Measurements from ENCODE around the gene ATP1B2.
"Not testable (repeated sequence)": the region's sequence is repeated elsewhere in the genome, so short reads cannot be mapped to it uniquely, and the experiment has no call there.

ATP1B2 gene

DNA sequence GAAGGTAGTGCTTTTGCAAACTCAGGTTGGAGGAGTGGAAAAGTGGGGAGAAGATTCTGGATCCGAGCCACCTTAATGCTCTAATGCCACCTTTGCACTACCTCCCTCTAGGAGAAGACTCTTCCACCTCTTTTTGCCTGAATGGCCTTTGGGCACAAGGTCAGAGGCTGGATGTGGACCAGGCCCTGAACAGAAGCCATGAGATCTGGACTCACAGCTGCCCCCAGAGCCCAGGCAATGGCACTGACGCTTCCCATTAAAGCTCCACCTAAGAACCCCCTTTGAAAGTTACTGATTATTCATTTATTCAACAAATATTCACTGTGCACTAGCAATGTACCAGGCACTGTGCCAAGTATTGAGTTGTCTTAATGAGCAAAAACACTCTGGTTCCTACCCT, 17.6 kb upstream of the ATP1B2 start:
- Histone ChIP-seq H3K27me3 (ENCODE audit: control insufficient read depth in 1 of 2, insufficient read depth in 2 of 2, low read length in 2 of 2) (no peaks in the 10 kb centered on the region), H3K9me3 (ENCODE audit: control insufficient read depth in 1 of 2, low read length in 2 of 2) (no peaks in the 10 kb centered on the region), H3K4me3 (ENCODE audit: low read depth in 1 of 2, low read length in 2 of 2) (no peak overlapping the region), H3K27ac (ENCODE audit: low read depth, low read length) (no peak overlapping the region), H3K9ac (ENCODE audit: low read depth in 1 of 2, low read length in 2 of 2) (no peak overlapping the region), H3K4me1 (ENCODE audit: control insufficient read depth in 1 of 2, insufficient read depth in 2 of 2, low read length in 2 of 2) (peaks cover 19 to 23% of the 10 kb centered on the region in 2 donors), H3K36me3 (ENCODE audit: control insufficient read depth in 1 of 2, insufficient read depth in 2 of 2, low read length in 2 of 2) (no peaks in the 10 kb centered on the region)

DNA sequence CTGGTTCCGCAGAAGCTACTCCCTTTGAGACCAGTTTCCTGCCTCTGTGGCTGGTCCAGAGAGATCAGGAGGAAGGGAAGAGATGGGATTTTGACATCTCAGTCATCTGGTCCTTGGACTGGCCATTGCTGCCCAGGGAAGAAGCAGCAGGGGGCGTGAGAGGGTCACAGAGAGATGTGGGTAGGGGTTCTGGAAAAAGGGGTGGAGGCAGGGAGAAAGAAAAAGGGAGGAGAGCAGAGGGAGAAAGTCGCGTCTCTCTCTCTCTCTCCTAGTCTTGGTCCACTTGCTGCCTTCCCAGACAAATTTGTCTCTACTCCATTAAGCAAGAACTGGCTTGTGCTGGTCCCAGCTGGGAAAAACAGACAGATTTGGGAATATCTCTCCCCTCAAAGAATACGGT, 16.3 kb upstream of the ATP1B2 start:
- Histone ChIP-seq H3K9ac (ENCODE audit: low read depth in 1 of 2, low read length in 2 of 2) (no peak overlapping the region), H3K36me3 (ENCODE audit: control insufficient read depth in 1 of 2, insufficient read depth in 2 of 2, low read length in 2 of 2) (no peaks in the 10 kb centered on the region), H3K9me3 (ENCODE audit: control insufficient read depth in 1 of 2, low read length in 2 of 2) (no peaks in the 10 kb centered on the region), H3K27me3 (ENCODE audit: control insufficient read depth in 1 of 2, insufficient read depth in 2 of 2, low read length in 2 of 2) (no peaks in the 10 kb centered on the region), H3K27ac (ENCODE audit: low read depth, low read length) (no peak overlapping the region), H3K4me3 (ENCODE audit: low read depth in 1 of 2, low read length in 2 of 2) (no peak overlapping the region), H3K4me1 (ENCODE audit: control insufficient read depth in 1 of 2, insufficient read depth in 2 of 2, low read length in 2 of 2) (peaks cover 19 to 23% of the 10 kb centered on the region in 2 donors)

DNA sequence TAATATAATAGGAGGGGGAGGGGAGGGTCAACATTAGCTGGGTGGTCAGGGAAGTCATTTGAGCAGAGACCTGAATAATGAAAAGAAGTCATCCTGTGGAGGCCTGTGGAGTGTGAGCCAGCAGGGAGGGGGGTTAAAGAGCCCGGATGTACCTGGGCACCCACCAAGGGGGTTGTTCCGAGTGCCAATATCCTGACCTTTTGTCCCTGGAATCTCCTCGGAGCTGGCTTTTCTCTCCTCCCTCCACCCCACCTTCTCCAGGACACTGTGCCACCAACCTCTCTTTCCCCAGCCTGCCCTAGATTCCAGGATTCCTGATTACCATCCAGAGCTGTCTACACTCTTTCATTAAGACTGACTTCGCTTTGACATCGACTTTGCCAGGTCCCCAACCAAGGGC, 14.6 kb upstream of the ATP1B2 start:
- Histone ChIP-seq H3K4me3 (ENCODE audit: low read depth in 1 of 2, low read length in 2 of 2) (no peak overlapping the region), H3K27ac (ENCODE audit: low read depth, low read length) (no peak overlapping the region), H3K9ac (ENCODE audit: low read depth in 1 of 2, low read length in 2 of 2) (no peak overlapping the region), H3K36me3 (ENCODE audit: control insufficient read depth in 1 of 2, insufficient read depth in 2 of 2, low read length in 2 of 2) (no peaks in the 10 kb centered on the region), H3K27me3 (ENCODE audit: control insufficient read depth in 1 of 2, insufficient read depth in 2 of 2, low read length in 2 of 2) (no peaks in the 10 kb centered on the region), H3K9me3 (ENCODE audit: control insufficient read depth in 1 of 2, low read length in 2 of 2) (no peaks in the 10 kb centered on the region), H3K4me1 (ENCODE audit: control insufficient read depth in 1 of 2, insufficient read depth in 2 of 2, low read length in 2 of 2) (peaks cover 7 to 14% of the 10 kb centered on the region in 2 donors)

DNA sequence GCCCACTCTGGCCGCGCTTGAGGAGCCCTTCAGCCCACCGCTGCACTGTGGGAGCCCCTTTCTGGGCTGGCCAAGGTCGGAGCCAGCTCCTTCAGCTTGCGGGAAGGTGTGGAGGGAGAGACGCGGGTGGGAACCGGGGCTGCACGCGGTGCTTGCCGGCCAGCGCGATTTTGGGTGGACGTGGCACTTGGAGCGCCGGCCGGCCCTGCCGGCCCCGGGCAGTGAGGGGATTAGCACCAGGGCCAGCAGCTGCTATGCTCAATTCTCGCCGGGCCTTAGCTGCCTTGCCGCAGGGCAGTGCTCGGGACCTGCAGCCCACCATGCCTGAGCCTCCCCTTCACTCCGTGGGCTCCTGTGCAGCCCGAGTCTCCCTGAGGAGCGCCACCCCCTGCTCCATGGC, 9.9 kb upstream of the ATP1B2 start:
- H3K27me3 ChIP-seq (ENCODE audit: control insufficient read depth in 1 of 2, insufficient read depth in 2 of 2, low read length in 2 of 2) = no peaks in the 10 kb centered on the region
- no peak overlapping the region for H3K27ac ChIP-seq (ENCODE audit: low read depth, low read length)
- no peaks in the 10 kb centered on the region for H3K4me1 ChIP-seq (ENCODE audit: control insufficient read depth in 1 of 2, insufficient read depth in 2 of 2, low read length in 2 of 2)
- no peaks in the 10 kb centered on the region for H3K36me3 ChIP-seq (ENCODE audit: control insufficient read depth in 1 of 2, insufficient read depth in 2 of 2, low read length in 2 of 2)
- H3K9me3 ChIP-seq (ENCODE audit: control insufficient read depth in 1 of 2, low read length in 2 of 2) = no peaks in the 10 kb centered on the region
- H3K9ac ChIP-seq (ENCODE audit: low read depth in 1 of 2, low read length in 2 of 2) = no peak overlapping the region
- no peak overlapping the region for H3K4me3 ChIP-seq (ENCODE audit: low read depth in 1 of 2, low read length in 2 of 2)

DNA sequence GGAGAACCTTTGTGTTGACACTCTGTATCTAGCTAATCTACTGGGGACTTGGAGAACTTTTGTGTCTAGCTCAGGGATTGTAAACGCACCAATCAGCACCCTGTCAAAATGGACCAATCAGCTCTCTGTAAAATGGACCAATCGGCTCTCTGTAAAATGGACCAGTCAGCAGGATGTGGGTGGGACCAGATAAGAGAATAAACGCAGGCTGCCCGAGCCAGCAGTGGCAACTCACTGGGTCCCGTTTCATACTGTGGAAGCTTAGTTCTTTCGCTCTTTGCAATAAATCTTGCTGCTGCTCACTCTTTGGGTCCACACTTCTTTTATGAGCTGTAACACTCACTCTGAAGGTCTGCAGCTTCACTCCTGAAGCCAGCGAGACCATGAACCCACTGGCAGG, 9.1 kb upstream of the ATP1B2 start:
- not testable (repeated sequence) for H3K36me3 ChIP-seq (ENCODE audit: control insufficient read depth in 1 of 2, insufficient read depth in 2 of 2, low read length in 2 of 2); H3K27ac ChIP-seq (ENCODE audit: low read depth, low read length); H3K9ac ChIP-seq (ENCODE audit: low read depth in 1 of 2, low read length in 2 of 2); H3K4me1 ChIP-seq (ENCODE audit: control insufficient read depth in 1 of 2, insufficient read depth in 2 of 2, low read length in 2 of 2); H3K9me3 ChIP-seq (ENCODE audit: control insufficient read depth in 1 of 2, low read length in 2 of 2); H3K27me3 ChIP-seq (ENCODE audit: control insufficient read depth in 1 of 2, insufficient read depth in 2 of 2, low read length in 2 of 2); H3K4me3 ChIP-seq (ENCODE audit: low read depth in 1 of 2, low read length in 2 of 2)

DNA sequence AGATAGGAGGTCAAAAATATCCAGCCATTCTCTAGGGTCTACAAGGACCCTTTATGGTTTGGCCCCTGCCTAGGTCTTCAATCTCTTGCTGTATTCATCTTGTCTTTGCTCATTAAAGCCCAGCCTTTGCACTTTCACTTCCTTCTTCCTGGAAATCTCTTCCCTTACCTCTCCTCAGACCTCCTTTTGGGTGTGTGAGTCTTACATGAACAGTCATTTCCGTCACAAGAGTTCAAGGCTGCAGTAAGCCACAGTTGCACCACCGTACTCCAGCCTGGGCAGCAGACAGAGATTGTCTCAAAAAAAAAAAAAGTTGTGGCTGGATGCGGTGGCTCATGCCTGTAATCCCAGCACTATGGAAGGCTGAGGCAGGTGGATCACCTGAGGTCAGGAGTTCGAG, 6.0 kb upstream of the ATP1B2 start:
- Histone ChIP-seq H3K4me1 (ENCODE audit: control insufficient read depth in 1 of 2, insufficient read depth in 2 of 2, low read length in 2 of 2) (no peaks in the 10 kb centered on the region), H3K27ac (ENCODE audit: low read depth, low read length) (no peak overlapping the region), H3K9me3 (ENCODE audit: control insufficient read depth in 1 of 2, low read length in 2 of 2) (no peaks in the 10 kb centered on the region), H3K9ac (ENCODE audit: low read depth in 1 of 2, low read length in 2 of 2) (no peak overlapping the region), H3K27me3 (ENCODE audit: control insufficient read depth in 1 of 2, insufficient read depth in 2 of 2, low read length in 2 of 2) (peaks cover under 1 to 1% of the 10 kb centered on the region in 2 donors), H3K4me3 (ENCODE audit: low read depth in 1 of 2, low read length in 2 of 2) (no peak overlapping the region), H3K36me3 (ENCODE audit: control insufficient read depth in 1 of 2, insufficient read depth in 2 of 2, low read length in 2 of 2) (no peaks in the 10 kb centered on the region)

DNA sequence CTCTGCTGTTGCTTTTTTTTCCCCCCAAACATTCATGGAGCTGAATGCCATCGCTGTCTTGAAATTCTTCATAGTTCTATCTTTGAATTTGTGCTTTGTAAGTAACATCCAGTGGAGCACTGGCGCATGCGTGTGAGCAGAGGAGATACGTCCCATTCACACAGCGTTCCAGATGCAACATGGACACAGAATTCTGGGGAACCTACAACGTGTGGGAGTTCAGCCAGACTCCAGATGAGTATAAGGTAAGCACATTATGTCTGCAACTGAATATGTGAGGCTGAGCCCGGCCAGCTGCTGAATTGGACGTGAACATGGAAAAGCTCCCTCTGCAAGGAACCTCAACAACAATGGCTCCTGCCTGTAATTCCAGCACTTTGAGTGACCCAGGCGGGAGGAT, 4.3 kb upstream of the ATP1B2 start:
- peaks cover 9% of the 10 kb centered on the region in 2 donors for H3K4me1 ChIP-seq (ENCODE audit: control insufficient read depth in 1 of 2, insufficient read depth in 2 of 2, low read length in 2 of 2)
- no peak overlapping the region for H3K9ac ChIP-seq (ENCODE audit: low read depth in 1 of 2, low read length in 2 of 2)
- no peak overlapping the region for H3K4me3 ChIP-seq (ENCODE audit: low read depth in 1 of 2, low read length in 2 of 2)
- H3K27ac ChIP-seq (ENCODE audit: low read depth, low read length) = no peak overlapping the region
- peaks cover 12 to 13% of the 10 kb centered on the region in 2 donors for H3K27me3 ChIP-seq (ENCODE audit: control insufficient read depth in 1 of 2, insufficient read depth in 2 of 2, low read length in 2 of 2)
- H3K9me3 ChIP-seq (ENCODE audit: control insufficient read depth in 1 of 2, low read length in 2 of 2) = no peaks in the 10 kb centered on the region
- H3K36me3 ChIP-seq (ENCODE audit: control insufficient read depth in 1 of 2, insufficient read depth in 2 of 2, low read length in 2 of 2) = no peaks in the 10 kb centered on the region

GRCh38 chr17:7647018-7647417, 3.7 kb upstream of the ATP1B2 start:
- Histone ChIP-seq H3K27me3 (ENCODE audit: control insufficient read depth in 1 of 2, insufficient read depth in 2 of 2, low read length in 2 of 2) (peaks cover 17 to 19% of the 10 kb centered on the region in 2 donors), H3K4me1 (ENCODE audit: control insufficient read depth in 1 of 2, insufficient read depth in 2 of 2, low read length in 2 of 2) (peaks cover 9% of the 10 kb centered on the region in 2 donors), H3K9me3 (ENCODE audit: control insufficient read depth in 1 of 2, low read length in 2 of 2) (no peaks in the 10 kb centered on the region), H3K9ac (ENCODE audit: low read depth in 1 of 2, low read length in 2 of 2) (no peak overlapping the region), H3K27ac (ENCODE audit: low read depth, low read length) (no peak overlapping the region), H3K36me3 (ENCODE audit: control insufficient read depth in 1 of 2, insufficient read depth in 2 of 2, low read length in 2 of 2) (no peaks in the 10 kb centered on the region), H3K4me3 (ENCODE audit: low read depth in 1 of 2, low read length in 2 of 2) (no peak overlapping the region)

DNA sequence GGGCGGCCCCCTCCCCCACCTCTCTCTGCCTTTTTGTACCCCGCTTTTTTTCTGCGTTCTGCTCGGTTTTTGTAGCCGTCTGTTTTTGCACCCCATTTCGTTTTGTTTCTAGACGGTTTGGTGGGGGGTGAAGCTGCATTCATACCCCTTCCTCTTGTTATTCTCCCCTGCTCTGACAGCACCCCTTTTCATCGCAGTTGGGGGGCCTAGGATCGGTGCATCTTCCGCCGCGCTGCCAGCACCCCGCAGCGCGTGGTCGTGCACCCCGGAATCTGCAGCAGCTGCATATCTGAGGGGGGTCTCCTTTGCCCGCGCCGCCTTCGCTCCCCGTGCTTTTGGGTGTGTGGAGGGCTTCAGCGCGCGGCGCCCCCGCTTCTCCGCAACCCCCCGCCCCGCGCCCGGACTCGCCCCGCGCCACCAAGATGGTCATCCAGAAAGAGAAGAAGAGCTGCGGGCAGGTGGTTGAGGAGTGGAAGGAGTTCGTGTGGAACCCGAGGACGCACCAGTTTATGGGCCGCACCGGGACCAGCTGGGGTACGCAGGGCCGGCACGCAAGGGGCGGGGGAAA, 455 bp downstream of the ATP1B2 start:
- H3K27me3 ChIP-seq (ENCODE audit: control insufficient read depth in 1 of 2, insufficient read depth in 2 of 2, low read length in 2 of 2) = peaks cover 35 to 41% of the 10 kb centered on the region in 2 donors
- H3K9me3 ChIP-seq (ENCODE audit: control insufficient read depth in 1 of 2, low read length in 2 of 2) = no peaks in the 10 kb centered on the region
- H3K4me1 ChIP-seq (ENCODE audit: control insufficient read depth in 1 of 2, insufficient read depth in 2 of 2, low read length in 2 of 2) = peaks cover 9% of the 10 kb centered on the region in 2 donors
- no peak overlapping the region for H3K27ac ChIP-seq (ENCODE audit: low read depth, low read length)
- no peaks in the 10 kb centered on the region for H3K36me3 ChIP-seq (ENCODE audit: control insufficient read depth in 1 of 2, insufficient read depth in 2 of 2, low read length in 2 of 2)
- no peak overlapping the region for H3K9ac ChIP-seq (ENCODE audit: low read depth in 1 of 2, low read length in 2 of 2)
- H3K4me3 ChIP-seq (ENCODE audit: low read depth in 1 of 2, low read length in 2 of 2) = peak overlapping the region; percentile 60

- Histone ChIP-seq H3K4me1 (ENCODE audit: control insufficient read depth in 1 of 2, insufficient read depth in 2 of 2, low read length in 2 of 2) (peaks cover 9% of the 10 kb centered on the region in 2 donors), H3K9ac (ENCODE audit: low read depth in 1 of 2, low read length in 2 of 2) (no peak overlapping the region), H3K9me3 (ENCODE audit: control insufficient read depth in 1 of 2, low read length in 2 of 2) (no peaks in the 10 kb centered on the region), H3K4me3 (ENCODE audit: low read depth in 1 of 2, low read length in 2 of 2) (peak overlapping the region in 1 of 2 donors; percentile 60), H3K27ac (ENCODE audit: low read depth, low read length) (no peak overlapping the region), H3K36me3 (ENCODE audit: control insufficient read depth in 1 of 2, insufficient read depth in 2 of 2, low read length in 2 of 2) (no peaks in the 10 kb centered on the region), H3K27me3 (ENCODE audit: control insufficient read depth in 1 of 2, insufficient read depth in 2 of 2, low read length in 2 of 2) (peaks cover 35 to 41% of the 10 kb centered on the region in 2 donors)
These were observed 1.1 kb downstream of the ATP1B2 start for GRCh38 chr17:7651665-7652387.
